ENCODE results near the gene ATF7IP2.

The ATF7IP2 gene

DNA sequence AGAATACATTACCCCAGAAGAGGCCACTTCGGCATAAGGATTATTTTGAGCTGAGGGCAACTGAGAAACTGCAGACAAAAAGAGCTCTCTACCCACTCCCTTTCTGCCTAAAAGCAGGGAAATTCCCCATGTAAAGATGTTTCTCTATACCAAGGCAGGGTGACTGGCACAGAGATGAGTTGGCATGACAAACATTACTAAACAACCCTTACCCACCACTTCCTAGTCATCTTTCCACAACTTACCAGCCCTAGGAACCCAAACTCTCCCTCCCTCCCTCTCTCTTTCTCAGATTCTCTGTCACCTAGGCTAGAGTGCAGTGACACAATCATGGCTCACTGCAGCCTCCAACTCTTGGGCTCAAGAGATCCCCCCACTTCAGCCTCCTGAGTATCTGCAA is 126.0 kb downstream of the ATF7IP2 start:
- Histone ChIP-seq H3K9me3 (ENCODE audit: control insufficient read depth, insufficient read depth, low read depth, low read length) (peaks cover 6% of the 10 kb centered on the region), H3K4me3 (ENCODE audit: low read depth, low read length) (no peak overlapping the region), H3K36me3 (ENCODE audit: control insufficient read depth, insufficient read depth, low read length) (no peaks in the 10 kb centered on the region), H3K9ac (ENCODE audit: low read length) (no peak overlapping the region), H3K27ac (ENCODE audit: low read depth, low read length) (no peak overlapping the region), H3K27me3 (ENCODE audit: control insufficient read depth, insufficient read depth, low read length) (no peaks in the 10 kb centered on the region), H3K4me1 (ENCODE audit: control insufficient read depth, insufficient read depth, low read length) (0 out of 2 replicates have a peak, but pooled peaks cover 4% of the 10 kb centered on the region)

GRCh38 chr16:10514369-10515055 is 128.7 kb downstream of the ATF7IP2 start:
- Histone ChIP-seq H3K36me3 (ENCODE audit: control insufficient read depth, insufficient read depth, low read length) (no peaks in the 10 kb centered on the region), H3K9me3 (ENCODE audit: control insufficient read depth, insufficient read depth, low read depth, low read length) (peaks cover 6% of the 10 kb centered on the region), H3K4me1 (ENCODE audit: control insufficient read depth, insufficient read depth, low read length) (0 out of 2 replicates have a peak, but pooled peaks cover 4% of the 10 kb centered on the region), H3K27me3 (ENCODE audit: control insufficient read depth, insufficient read depth, low read length) (no peaks in the 10 kb centered on the region), H3K27ac (ENCODE audit: low read depth, low read length) (no peak overlapping the region), H3K4me3 (ENCODE audit: low read depth, low read length) (no peak overlapping the region), H3K9ac (ENCODE audit: low read length) (no peak overlapping the region)

GRCh38 chr16:10517868-10518267 is 132.0 kb downstream of the ATF7IP2 start:
- no peak overlapping the region for H3K4me3 ChIP-seq (ENCODE audit: low read depth, low read length)
- H3K4me1 ChIP-seq (ENCODE audit: control insufficient read depth, insufficient read depth, low read length) = 0 out of 2 replicates have a peak, but pooled peaks cover 4% of the 10 kb centered on the region
- no peak overlapping the region for H3K9ac ChIP-seq (ENCODE audit: low read length)
- H3K27ac ChIP-seq (ENCODE audit: low read depth, low read length) = no peak overlapping the region
- no peaks in the 10 kb centered on the region for H3K9me3 ChIP-seq (ENCODE audit: control insufficient read depth, insufficient read depth, low read depth, low read length)
- H3K36me3 ChIP-seq (ENCODE audit: control insufficient read depth, insufficient read depth, low read length) = no peaks in the 10 kb centered on the region
- no peaks in the 10 kb centered on the region for H3K27me3 ChIP-seq (ENCODE audit: control insufficient read depth, insufficient read depth, low read length)

DNA sequence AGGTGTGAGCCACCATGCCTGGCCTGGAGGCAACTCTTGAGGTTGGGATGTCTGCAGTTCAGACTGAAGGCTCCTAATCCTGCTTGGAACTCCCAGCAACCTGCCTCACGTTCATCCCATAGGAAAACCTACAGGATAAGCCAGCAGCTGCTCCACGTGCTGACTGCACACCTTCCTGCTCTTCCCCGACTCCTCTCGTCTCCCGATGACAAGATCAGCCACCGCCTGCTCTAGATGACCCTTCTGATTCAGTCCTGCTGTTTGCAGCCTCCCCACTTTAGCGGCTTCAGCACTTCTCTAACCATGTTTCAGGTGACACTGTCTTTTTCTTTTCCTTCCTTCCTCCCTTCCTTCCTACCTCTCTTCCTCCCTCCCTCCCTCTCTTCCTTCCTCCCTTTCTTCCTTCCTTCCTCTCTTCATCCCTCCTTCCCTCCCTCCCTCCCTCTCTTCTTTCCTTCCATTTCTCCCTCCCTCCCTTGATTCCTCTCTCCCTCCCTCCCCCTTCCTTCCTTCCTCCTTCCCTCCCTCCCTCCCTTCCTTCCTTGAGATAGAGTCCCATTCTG is 132.7 kb downstream of the ATF7IP2 start:
- Histone ChIP-seq H3K27ac (ENCODE audit: low read depth, low read length) (no peak overlapping the region), H3K9ac (ENCODE audit: low read length) (no peak overlapping the region), H3K27me3 (ENCODE audit: control insufficient read depth, insufficient read depth, low read length) (no peaks in the 10 kb centered on the region), H3K9me3 (ENCODE audit: control insufficient read depth, insufficient read depth, low read depth, low read length) (no peaks in the 10 kb centered on the region), H3K36me3 (ENCODE audit: control insufficient read depth, insufficient read depth, low read length) (no peaks in the 10 kb centered on the region), H3K4me3 (ENCODE audit: low read depth, low read length) (no peak overlapping the region), H3K4me1 (ENCODE audit: control insufficient read depth, insufficient read depth, low read length) (0 out of 2 replicates have a peak, but pooled peaks cover 4% of the 10 kb centered on the region)

DNA sequence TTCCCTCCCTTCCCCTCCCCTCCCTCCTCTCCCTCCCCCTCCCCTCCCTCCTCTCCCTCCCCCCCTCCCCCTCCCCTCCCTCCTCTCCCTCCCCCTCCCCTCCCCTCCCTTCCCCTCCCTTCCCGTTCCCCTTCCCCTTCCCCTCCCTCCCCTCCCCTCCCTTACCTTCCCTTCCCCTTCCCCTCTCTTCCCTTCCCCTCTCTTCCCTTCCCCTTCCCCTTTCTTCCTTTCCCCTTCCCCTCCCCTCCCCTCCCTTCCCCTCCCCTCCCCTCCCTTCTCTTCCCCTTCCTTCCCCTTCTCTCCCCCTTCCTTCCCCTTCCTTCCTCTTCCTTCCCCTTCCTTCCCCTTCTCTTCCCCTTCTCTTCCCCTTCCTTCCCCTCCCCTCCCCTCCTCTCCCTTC is 133.4 kb downstream of the ATF7IP2 start:
- H3K27ac ChIP-seq (ENCODE audit: low read depth, low read length) = no peak overlapping the region
- H3K9ac ChIP-seq (ENCODE audit: low read length) = no peak overlapping the region
- H3K9me3 ChIP-seq (ENCODE audit: control insufficient read depth, insufficient read depth, low read depth, low read length) = no peaks in the 10 kb centered on the region
- H3K27me3 ChIP-seq (ENCODE audit: control insufficient read depth, insufficient read depth, low read length) = no peaks in the 10 kb centered on the region
- H3K36me3 ChIP-seq (ENCODE audit: control insufficient read depth, insufficient read depth, low read length) = no peaks in the 10 kb centered on the region
- 0 out of 2 replicates have a peak, but pooled peaks cover 2% of the 10 kb centered on the region for H3K4me1 ChIP-seq (ENCODE audit: control insufficient read depth, insufficient read depth, low read length)
- H3K4me3 ChIP-seq (ENCODE audit: low read depth, low read length) = no peak overlapping the region

DNA sequence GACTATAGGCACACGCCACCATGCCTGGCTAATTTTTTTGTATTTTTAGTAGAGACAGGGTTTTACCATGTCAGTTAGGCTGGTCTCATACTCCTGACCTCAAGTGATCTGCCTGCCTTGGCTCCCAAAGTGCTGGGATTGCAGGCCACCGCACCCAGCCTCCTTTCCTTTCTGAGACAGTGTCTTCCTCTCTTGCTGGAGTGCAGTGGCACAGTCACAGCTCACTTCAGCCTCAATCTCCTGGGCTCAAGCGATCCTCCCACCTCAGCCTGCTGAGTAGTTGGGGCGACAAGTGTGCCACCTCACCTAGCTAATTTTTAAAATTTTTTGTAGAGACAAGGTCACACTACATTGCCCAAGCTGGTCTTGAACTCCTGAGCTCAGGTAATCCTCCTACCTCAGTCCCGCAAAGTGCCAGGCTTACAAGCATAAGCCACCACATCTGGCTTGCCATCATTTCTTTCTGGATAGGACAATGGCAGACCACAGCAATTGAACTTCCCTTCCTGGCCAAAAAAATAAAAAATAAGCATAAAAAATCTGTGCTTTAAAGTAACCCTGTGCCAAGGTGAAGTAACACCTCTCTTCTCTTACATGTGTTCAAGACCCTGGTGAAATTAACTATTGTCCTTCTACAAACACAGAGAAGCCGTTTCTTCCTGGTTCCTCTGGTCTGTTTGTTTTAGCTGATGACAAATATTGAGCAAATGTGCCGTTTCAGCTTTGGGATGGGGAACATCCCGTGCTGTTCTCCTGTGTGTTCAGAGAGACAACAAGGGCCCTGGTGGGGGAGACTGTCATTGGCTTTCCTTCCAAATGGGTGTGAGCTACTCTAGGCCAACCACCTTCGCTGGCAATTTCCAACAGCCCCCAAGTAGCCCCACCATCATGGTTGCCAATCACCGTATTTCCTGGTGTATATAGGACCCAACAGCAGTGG is 134.3 kb downstream of the ATF7IP2 start:
- Histone ChIP-seq H3K36me3 (ENCODE audit: control insufficient read depth, insufficient read depth, low read length) (no peaks in the 10 kb centered on the region), H3K4me1 (ENCODE audit: control insufficient read depth, insufficient read depth, low read length) (no peaks in the 10 kb centered on the region), H3K9ac (ENCODE audit: low read length) (no peak overlapping the region), H3K4me3 (ENCODE audit: low read depth, low read length) (no peak overlapping the region), H3K27ac (ENCODE audit: low read depth, low read length) (no peak overlapping the region), H3K27me3 (ENCODE audit: control insufficient read depth, insufficient read depth, low read length) (no peaks in the 10 kb centered on the region), H3K9me3 (ENCODE audit: control insufficient read depth, insufficient read depth, low read depth, low read length) (no peaks in the 10 kb centered on the region)

GRCh38 chr16:10520869-10521578 is 135.2 kb downstream of the ATF7IP2 start:
- no peak overlapping the region for H3K4me3 ChIP-seq (ENCODE audit: low read depth, low read length)
- no peaks in the 10 kb centered on the region for H3K36me3 ChIP-seq (ENCODE audit: control insufficient read depth, insufficient read depth, low read length)
- H3K27me3 ChIP-seq (ENCODE audit: control insufficient read depth, insufficient read depth, low read length) = no peaks in the 10 kb centered on the region
- H3K9me3 ChIP-seq (ENCODE audit: control insufficient read depth, insufficient read depth, low read depth, low read length) = no peaks in the 10 kb centered on the region
- no peak overlapping the region for H3K27ac ChIP-seq (ENCODE audit: low read depth, low read length)
- H3K9ac ChIP-seq (ENCODE audit: low read length) = no peak overlapping the region
- no peaks in the 10 kb centered on the region for H3K4me1 ChIP-seq (ENCODE audit: control insufficient read depth, insufficient read depth, low read length)

DNA sequence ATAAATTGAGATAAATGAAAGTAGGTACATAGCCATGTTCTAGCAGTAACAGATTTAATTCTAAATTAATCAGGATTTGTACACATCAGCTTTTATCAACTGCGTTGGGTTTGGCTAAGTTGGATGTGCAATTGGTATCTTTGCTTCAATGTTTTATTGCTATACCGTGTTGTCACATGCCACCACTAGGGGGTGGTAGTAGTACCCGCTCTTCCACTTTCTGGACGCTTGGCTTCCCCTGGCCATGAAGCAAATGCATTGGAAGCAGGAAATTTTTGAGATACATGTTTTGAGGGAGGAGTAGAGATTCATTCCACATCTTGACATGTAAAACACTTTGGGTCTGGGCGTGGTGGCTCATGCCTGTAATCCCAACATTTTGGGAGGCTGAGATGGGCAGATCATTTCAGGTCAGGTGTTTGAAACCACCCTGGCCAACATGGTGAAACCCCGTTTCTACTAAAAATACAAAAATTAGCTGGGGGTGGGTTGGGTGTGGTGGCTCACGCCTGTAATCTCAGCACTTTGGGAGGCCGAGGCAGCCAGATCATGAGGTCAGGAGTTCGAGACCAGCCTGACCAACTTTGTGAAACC is 135.9 kb downstream of the ATF7IP2 start:
- Histone ChIP-seq H3K27me3 (ENCODE audit: control insufficient read depth, insufficient read depth, low read length) (no peaks in the 10 kb centered on the region), H3K4me3 (ENCODE audit: low read depth, low read length) (no peak overlapping the region), H3K9me3 (ENCODE audit: control insufficient read depth, insufficient read depth, low read depth, low read length) (no peaks in the 10 kb centered on the region), H3K9ac (ENCODE audit: low read length) (no peak overlapping the region), H3K4me1 (ENCODE audit: control insufficient read depth, insufficient read depth, low read length) (no peaks in the 10 kb centered on the region), H3K27ac (ENCODE audit: low read depth, low read length) (no peak overlapping the region), H3K36me3 (ENCODE audit: control insufficient read depth, insufficient read depth, low read length) (no peaks in the 10 kb centered on the region)

- Histone ChIP-seq H3K9me3 (ENCODE audit: control insufficient read depth, insufficient read depth, low read depth, low read length) (no peaks in the 10 kb centered on the region), H3K27ac (ENCODE audit: low read depth, low read length) (no peak overlapping the region), H3K9ac (ENCODE audit: low read length) (no peak overlapping the region), H3K4me3 (ENCODE audit: low read depth, low read length) (no peak overlapping the region), H3K36me3 (ENCODE audit: control insufficient read depth, insufficient read depth, low read length) (no peaks in the 10 kb centered on the region), H3K4me1 (ENCODE audit: control insufficient read depth, insufficient read depth, low read length) (no peaks in the 10 kb centered on the region), H3K27me3 (ENCODE audit: control insufficient read depth, insufficient read depth, low read length) (no peaks in the 10 kb centered on the region)
Measured at GRCh38 chr16:10522966-10523365, 137.1 kb downstream of the ATF7IP2 start.

- Histone ChIP-seq H3K36me3 (ENCODE audit: control insufficient read depth, insufficient read depth, low read length) (no peaks in the 10 kb centered on the region), H3K27ac (ENCODE audit: low read depth, low read length) (no peak overlapping the region), H3K4me1 (ENCODE audit: control insufficient read depth, insufficient read depth, low read length) (no peaks in the 10 kb centered on the region), H3K9ac (ENCODE audit: low read length) (no peak overlapping the region), H3K4me3 (ENCODE audit: low read depth, low read length) (no peak overlapping the region), H3K27me3 (ENCODE audit: control insufficient read depth, insufficient read depth, low read length) (no peaks in the 10 kb centered on the region), H3K9me3 (ENCODE audit: control insufficient read depth, insufficient read depth, low read depth, low read length) (no peaks in the 10 kb centered on the region)
Measured at GRCh38 chr16:10525214-10525825, 139.5 kb downstream of the ATF7IP2 start.
